ENCODE data around the gene CHAC1. TPM values are rescaled to one million over a fixed set of nuclear protein-coding genes. Genes with fewer than 3 reads are reported as not detected.

The CHAC1 gene
- total RNA-seq, 1 experiment from 2014 or later, result 48.7 TPM

- H3K4me3 Mint-ChIP-seq, result no peak overlapping the region
- Histone ChIP-seq H3T11ph (ENCODE audit: low read length) (no peak overlapping the region), H3K56ac (ENCODE audit: insufficient read length, low read depth, low read length) (no peak overlapping the region), H2BK120ac (ENCODE audit: low read depth, low read length, poor library complexity, severe bottlenecking) (no peak overlapping the region), H4K5ac (ENCODE audit: insufficient read length, low read depth, low read length) (no peak overlapping the region), H3K4me2 (ENCODE audit: insufficient read depth, insufficient read length, low read length) (no peak overlapping the region), H2BK20ac (ENCODE audit: low read depth, low read length, poor library complexity, severe bottlenecking) (no peak overlapping the region), H2BK15ac (ENCODE audit: low read depth, low read length) (no peak overlapping the region), H3K79me1 (ENCODE audit: insufficient read depth, low read depth, low read length, poor library complexity, severe bottlenecking) (no peaks in the 10 kb centered on the region), H4K8ac (replicated peaks; ENCODE audit: insufficient read length, low read depth, low read length) (no peak overlapping the region), H3K4me1 (ENCODE audit: insufficient read depth, low read length) (no peaks in the 10 kb centered on the region), H3K27me3 (ENCODE audit: insufficient read depth, low read length) (no peaks in the 10 kb centered on the region), H3K23me2 (ENCODE audit: insufficient read length, low read depth, low read length, poor library complexity, severe bottlenecking) (no peaks in the 10 kb centered on the region), H4K91ac (ENCODE audit: insufficient read length, low read depth, low read length) (no peak overlapping the region), H2AFZ (ENCODE audit: low read length) (no peak overlapping the region), H3K18ac (ENCODE audit: insufficient read length, low read depth, low read length) (no peak overlapping the region), H3K27ac (ENCODE audit: insufficient read length, low read depth, low read length) (no peak overlapping the region), H2AK5ac (ENCODE audit: insufficient read length, low read length) (no peak overlapping the region), H3K14ac (ENCODE audit: insufficient read depth, low read length) (no peak overlapping the region), H4K20me1 (ENCODE audit: control insufficient read depth, insufficient read depth, insufficient read length) (no peaks in the 10 kb centered on the region), H2BK5ac (ENCODE audit: insufficient read length, low read length) (no peak overlapping the region), H2BK12ac (ENCODE audit: insufficient read length, low read depth, low read length) (no peak overlapping the region), H3K79me2 (ENCODE audit: insufficient read depth, low read length) (no peaks in the 10 kb centered on the region), H3K9me3 (ENCODE audit: control insufficient read depth, low read depth, low read length) (no peaks in the 10 kb centered on the region), H3K9ac (ENCODE audit: extremely low read depth, insufficient read length, low read length) (no peak overlapping the region), H3K23ac (ENCODE audit: insufficient read length, low read depth, low read length) (no peak overlapping the region), H3K4ac (ENCODE audit: low read depth, low read length) (no peak overlapping the region)
- no peaks in the 10 kb centered on the region for H3K4me1 Mint-ChIP-seq
- H3K9me3 Mint-ChIP-seq, result no peaks in the 10 kb centered on the region
- no peak for TF ChIP-seq CTCF (conservative IDR thresholded peaks at IDR 0.05)
- no peak for DNase-seq
- H3K27ac Mint-ChIP-seq, result no peak overlapping the region; a peak in 1 of 7 replicates
- WGBS (ENCODE audit: extremely low coverage, insufficient read length, low lambda C conversion rate), result no CpG with 5 or more reads among the region's 13 CpGs
- H3K36me3 Mint-ChIP-seq (ENCODE audit: insufficient read depth in 1 of 3, low read depth in 3 of 3), result peaks cover 44 to 98% (median 77%) of the 10 kb centered on the region in 3 experiments
- H3K27me3 Mint-ChIP-seq (ENCODE audit: low read depth), result no peaks in the 10 kb centered on the region
These were observed 29.6 kb downstream of the CHAC1 start for GRCh38 chr15:40982855-40983254.

Measured in H9 (cell line).